ENCODE results near the gene NMRAL1.

The NMRAL1 gene

DNA sequence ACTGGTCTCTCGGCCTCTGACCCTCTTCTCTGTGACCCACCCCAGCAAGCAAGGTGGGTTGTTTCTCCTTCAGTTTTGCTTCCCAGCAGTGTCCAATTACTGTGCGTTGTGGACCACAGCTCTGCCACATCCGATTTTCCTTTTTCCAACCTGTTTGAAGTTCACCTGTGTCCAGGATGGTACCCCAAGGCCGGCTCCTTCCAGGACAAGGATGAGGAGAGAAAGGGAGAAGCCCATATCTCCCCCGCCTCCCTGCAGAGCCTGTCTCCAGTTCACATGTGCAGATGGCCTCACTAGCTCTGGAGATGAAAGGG is 13.5 kb downstream of the NMRAL1 start:
- Histone ChIP-seq H3K4me1 (ENCODE audit: control insufficient read depth, insufficient read depth, low read length) (peaks cover 21% of the 10 kb centered on the region), H3K27me3 (ENCODE audit: control insufficient read depth, insufficient read depth, low read length) (no peaks in the 10 kb centered on the region), H3K4me3 (ENCODE audit: low read length) (no peak overlapping the region), H3K9me3 (replicated peaks; ENCODE audit: low read length) (no peaks in the 10 kb centered on the region), H3K36me3 (ENCODE audit: insufficient read depth, low read length) (peaks cover 27% of the 10 kb centered on the region), H3K4me2 (ENCODE audit: low read length) (no peak overlapping the region), H3K9ac (ENCODE audit: low read depth, low read length) (no peak overlapping the region)

DNA sequence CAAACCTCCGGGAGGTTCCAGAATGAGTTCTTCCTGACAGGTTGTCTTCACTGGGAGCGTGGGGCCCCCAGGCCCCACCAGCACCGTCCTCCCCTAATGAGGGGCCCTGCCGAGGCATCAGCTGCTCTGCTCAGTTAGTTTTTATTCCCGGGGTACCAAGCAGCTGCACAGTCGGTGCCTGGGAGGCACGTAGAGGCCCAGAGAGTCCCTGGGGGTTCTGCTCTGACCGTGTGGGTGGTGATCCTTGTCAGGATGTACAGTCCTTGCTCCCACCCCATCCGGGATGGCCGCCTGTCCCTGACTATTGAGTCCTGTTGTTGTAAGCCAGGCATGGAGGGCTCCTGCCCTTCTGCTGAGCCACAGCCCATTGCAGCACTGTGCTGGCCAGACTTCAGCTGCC is 18.5 kb downstream of the NMRAL1 start:
- H3K4me3 ChIP-seq (ENCODE audit: low read length), result no peak overlapping the region
- H3K36me3 ChIP-seq (ENCODE audit: insufficient read depth, low read length), result peaks cover 55% of the 10 kb centered on the region

DNA sequence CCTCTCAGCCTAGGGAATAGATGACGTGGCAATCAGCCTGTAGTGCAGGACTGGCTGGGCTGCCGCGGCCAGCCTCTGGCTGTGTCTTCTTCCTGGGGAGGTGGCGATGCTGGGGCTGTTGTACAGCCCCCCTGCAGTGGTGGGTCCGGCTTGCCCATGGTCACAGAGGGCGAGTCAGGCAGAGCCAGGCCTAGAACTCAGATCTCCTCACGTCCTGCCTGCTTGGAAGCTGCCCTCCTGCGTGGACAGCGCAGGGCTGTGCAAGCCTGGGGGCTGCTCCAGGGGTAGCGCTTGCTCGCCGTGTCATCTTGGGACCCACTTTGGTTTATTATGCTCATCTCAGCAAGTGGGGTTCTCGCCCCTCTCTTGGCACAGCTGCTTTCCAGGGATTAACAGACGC is 19.3 kb downstream of the NMRAL1 start:
- Histone ChIP-seq H3K36me3 (ENCODE audit: insufficient read depth, low read length) (peaks cover 61% of the 10 kb centered on the region), H3K9ac (ENCODE audit: low read depth, low read length) (no peak overlapping the region), H3K27me3 (ENCODE audit: control insufficient read depth, insufficient read depth, low read length) (no peaks in the 10 kb centered on the region), H3K4me3 (ENCODE audit: low read length) (no peak overlapping the region), H3K4me2 (ENCODE audit: low read length) (no peak overlapping the region), H3K4me1 (ENCODE audit: control insufficient read depth, insufficient read depth, low read length) (peaks cover 11% of the 10 kb centered on the region), H3K9me3 (replicated peaks; ENCODE audit: low read length) (no peaks in the 10 kb centered on the region)

More for the DNA sequence above, 18.5 kb downstream of the NMRAL1 start:
- Histone ChIP-seq H3K4me2 (ENCODE audit: low read length) (no peak overlapping the region), H3K9me3 (replicated peaks; ENCODE audit: low read length) (no peaks in the 10 kb centered on the region), H3K27me3 (ENCODE audit: control insufficient read depth, insufficient read depth, low read length) (no peaks in the 10 kb centered on the region), H3K4me1 (ENCODE audit: control insufficient read depth, insufficient read depth, low read length) (peaks cover 11% of the 10 kb centered on the region), H3K9ac (ENCODE audit: low read depth, low read length) (no peak overlapping the region)

DNA sequence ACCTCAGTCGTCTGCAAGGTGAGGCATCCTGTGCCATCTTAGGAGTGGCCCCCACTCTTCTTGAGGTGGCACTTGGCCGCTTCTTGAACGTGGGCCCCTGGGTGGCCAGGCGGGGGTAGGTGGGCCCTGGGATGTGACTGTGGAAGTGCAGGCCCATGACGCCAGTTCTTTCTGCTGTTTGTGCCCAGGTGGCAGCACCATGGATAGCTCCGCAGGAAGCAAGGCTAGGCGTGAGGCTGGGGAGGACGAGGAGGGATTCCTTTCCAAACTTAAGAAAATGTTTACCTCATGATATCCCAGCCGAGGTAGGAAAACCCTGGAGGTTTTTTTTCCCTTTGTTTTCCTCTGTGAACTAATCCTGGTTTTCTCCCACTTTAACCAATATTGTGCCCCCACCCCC is 19.8 kb downstream of the NMRAL1 start:
- Histone ChIP-seq H3K4me1 (ENCODE audit: control insufficient read depth, insufficient read depth, low read length) (peaks cover 10% of the 10 kb centered on the region), H3K4me2 (ENCODE audit: low read length) (no peak overlapping the region), H3K9me3 (replicated peaks; ENCODE audit: low read length) (no peaks in the 10 kb centered on the region), H3K9ac (ENCODE audit: low read depth, low read length) (no peak overlapping the region), H3K4me3 (ENCODE audit: low read length) (no peak overlapping the region), H3K27me3 (ENCODE audit: control insufficient read depth, insufficient read depth, low read length) (no peaks in the 10 kb centered on the region), H3K36me3 (ENCODE audit: insufficient read depth, low read length) (peaks cover 64% of the 10 kb centered on the region)

DNA sequence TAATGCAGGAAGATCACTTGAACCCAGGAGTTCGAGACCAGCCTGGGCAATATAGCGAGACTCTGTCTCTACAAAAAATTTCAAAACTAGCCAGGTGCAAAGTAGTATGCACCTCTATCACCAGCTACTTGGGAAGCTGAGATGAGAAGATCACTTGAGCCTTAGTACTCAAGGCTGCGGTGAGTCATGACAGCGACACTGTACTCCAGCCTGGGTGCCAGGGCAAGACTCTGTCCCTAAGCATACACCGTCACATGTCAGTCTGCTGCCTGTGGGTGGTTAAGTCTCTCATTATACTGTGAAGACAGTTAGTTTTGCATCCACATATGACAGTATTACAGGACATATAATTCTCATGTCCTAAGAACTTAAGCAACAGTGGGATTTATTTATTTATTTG is 21.8 kb downstream of the NMRAL1 start:
- H3K4me2 ChIP-seq (ENCODE audit: low read length), result no peak overlapping the region
- H3K9me3 ChIP-seq (replicated peaks; ENCODE audit: low read length), result no peaks in the 10 kb centered on the region
- no peak overlapping the region for H3K4me3 ChIP-seq (ENCODE audit: low read length)
- H3K36me3 ChIP-seq (ENCODE audit: insufficient read depth, low read length), result peaks cover 77% of the 10 kb centered on the region
- H3K27me3 ChIP-seq (ENCODE audit: control insufficient read depth, insufficient read depth, low read length), result no peaks in the 10 kb centered on the region
- H3K9ac ChIP-seq (ENCODE audit: low read depth, low read length), result no peak overlapping the region
- no peaks in the 10 kb centered on the region for H3K4me1 ChIP-seq (ENCODE audit: control insufficient read depth, insufficient read depth, low read length)

DNA sequence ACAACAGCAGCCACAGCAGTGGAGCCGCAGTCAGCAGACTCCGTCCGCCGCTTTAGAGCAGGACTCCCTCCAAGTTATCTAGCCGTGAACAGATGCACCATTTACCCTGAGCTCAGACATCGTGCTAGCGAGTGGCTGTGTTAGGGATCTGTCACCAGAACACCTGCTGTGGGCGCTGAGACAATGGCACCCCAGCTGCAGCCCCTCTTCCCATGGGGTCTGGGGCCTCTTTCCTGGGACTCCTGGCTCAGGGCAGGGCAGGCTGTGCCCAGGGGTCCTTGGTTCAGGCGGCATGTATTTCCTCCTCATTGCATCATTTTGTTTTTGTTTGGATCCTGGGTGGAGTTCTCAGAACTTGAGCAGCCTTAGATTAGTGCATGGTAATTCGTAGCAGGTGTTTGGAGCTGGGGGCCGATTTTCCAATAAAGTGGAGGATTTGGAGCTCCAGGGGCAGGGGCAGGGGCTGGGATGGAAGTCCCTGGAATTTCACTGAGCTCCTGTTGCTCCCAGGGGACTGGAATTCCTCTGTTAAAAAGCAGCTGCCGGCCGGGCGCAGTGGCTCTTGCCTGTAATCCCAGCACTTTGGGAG is 23.4 kb downstream of the NMRAL1 start:
- no peaks in the 10 kb centered on the region for H3K27me3 ChIP-seq (ENCODE audit: control insufficient read depth, insufficient read depth, low read length)
- no peaks in the 10 kb centered on the region for H3K9me3 ChIP-seq (replicated peaks; ENCODE audit: low read length)
- no peak overlapping the region for H3K4me3 ChIP-seq (ENCODE audit: low read length)
- no peak overlapping the region for H3K9ac ChIP-seq (ENCODE audit: low read depth, low read length)
- H3K4me2 ChIP-seq (ENCODE audit: low read length), result no peak overlapping the region
- H3K4me1 ChIP-seq (ENCODE audit: control insufficient read depth, insufficient read depth, low read length), result no peaks in the 10 kb centered on the region
- H3K36me3 ChIP-seq (ENCODE audit: insufficient read depth, low read length), result peaks cover 77% of the 10 kb centered on the region

DNA sequence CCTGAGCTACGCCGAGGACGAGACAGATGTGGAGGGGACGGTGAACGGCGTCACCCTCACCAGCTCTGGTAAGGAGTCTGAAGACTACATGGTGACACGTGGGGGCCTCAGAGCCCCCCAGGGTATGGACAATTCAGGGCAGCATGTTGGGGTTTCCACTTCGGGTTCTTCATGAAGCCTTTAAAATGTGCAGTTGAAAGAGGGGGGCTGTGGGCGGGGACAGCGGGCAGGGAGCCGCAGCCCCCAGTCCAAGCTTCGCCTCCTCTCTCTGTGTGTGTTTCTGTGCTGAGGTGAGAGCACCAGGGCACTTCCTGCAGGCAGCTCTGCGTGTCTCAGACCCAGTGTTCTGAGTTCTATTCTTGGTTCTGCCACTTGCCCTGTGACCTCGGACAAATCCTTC is 24.0 kb downstream of the NMRAL1 start:
- H3K4me2 ChIP-seq (ENCODE audit: low read length), result no peak overlapping the region
- H3K36me3 ChIP-seq (ENCODE audit: insufficient read depth, low read length), result peaks cover 73% of the 10 kb centered on the region
- H3K9ac ChIP-seq (ENCODE audit: low read depth, low read length), result no peak overlapping the region
- H3K9me3 ChIP-seq (replicated peaks; ENCODE audit: low read length), result no peaks in the 10 kb centered on the region
- H3K27me3 ChIP-seq (ENCODE audit: control insufficient read depth, insufficient read depth, low read length), result no peaks in the 10 kb centered on the region
- H3K4me1 ChIP-seq (ENCODE audit: control insufficient read depth, insufficient read depth, low read length), result no peaks in the 10 kb centered on the region
- no peak overlapping the region for H3K4me3 ChIP-seq (ENCODE audit: low read length)

DNA sequence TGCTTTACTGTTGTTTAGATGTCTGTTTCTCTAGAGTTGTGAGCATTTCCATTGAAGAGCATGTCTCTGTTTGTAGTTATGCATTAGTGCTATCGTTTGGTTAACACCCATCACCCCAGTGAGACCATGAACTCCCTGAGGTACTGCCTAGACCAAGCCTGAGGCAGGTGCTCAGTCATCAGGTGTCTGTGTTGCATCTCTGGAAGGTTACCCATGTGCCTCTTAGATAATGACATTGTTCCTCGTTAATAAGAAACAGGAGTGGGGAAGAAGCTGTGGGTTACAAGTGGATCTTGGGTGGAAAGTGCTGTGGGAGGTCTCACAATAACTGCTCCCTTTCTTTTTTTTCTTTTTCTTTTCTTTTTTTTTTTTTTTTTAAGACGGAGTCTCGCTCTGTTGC is 30.4 kb downstream of the NMRAL1 start:
- H3K27me3 ChIP-seq (ENCODE audit: control insufficient read depth, insufficient read depth, low read length), result no peaks in the 10 kb centered on the region
- no peak overlapping the region for H3K4me3 ChIP-seq (ENCODE audit: low read length)
- no peaks in the 10 kb centered on the region for H3K9me3 ChIP-seq (replicated peaks; ENCODE audit: low read length)
- no peak overlapping the region for H3K9ac ChIP-seq (ENCODE audit: low read depth, low read length)
- H3K4me2 ChIP-seq (ENCODE audit: low read length), result no peak overlapping the region
- H3K4me1 ChIP-seq (ENCODE audit: control insufficient read depth, insufficient read depth, low read length), result no peaks in the 10 kb centered on the region
- peaks cover 77% of the 10 kb centered on the region for H3K36me3 ChIP-seq (ENCODE audit: insufficient read depth, low read length)

DNA sequence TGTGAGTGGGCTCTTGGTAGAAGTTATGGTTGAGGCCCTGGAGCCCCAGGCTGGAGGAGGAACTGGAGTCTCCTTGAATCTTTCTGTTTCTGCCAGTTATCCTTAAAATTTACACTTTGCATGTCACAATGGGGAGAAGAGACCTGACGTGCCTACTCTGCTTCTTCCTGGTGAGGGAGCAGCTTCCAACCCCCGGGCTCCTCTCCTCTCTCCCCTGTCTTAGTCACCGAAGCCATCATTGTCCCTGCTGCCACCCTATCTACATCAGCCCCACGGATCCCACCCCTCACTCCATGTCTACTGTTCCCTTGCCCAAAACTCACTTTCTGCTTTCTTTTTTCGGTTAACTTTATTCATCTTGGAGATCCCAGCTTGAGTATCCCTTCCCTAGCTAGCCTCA is 31.2 kb downstream of the NMRAL1 start:
- Histone ChIP-seq H3K4me1 (ENCODE audit: control insufficient read depth, insufficient read depth, low read length) (no peaks in the 10 kb centered on the region), H3K36me3 (ENCODE audit: insufficient read depth, low read length) (peaks cover 73% of the 10 kb centered on the region), H3K9me3 (replicated peaks; ENCODE audit: low read length) (no peaks in the 10 kb centered on the region), H3K9ac (ENCODE audit: low read depth, low read length) (no peak overlapping the region), H3K4me3 (ENCODE audit: low read length) (no peak overlapping the region), H3K27me3 (ENCODE audit: control insufficient read depth, insufficient read depth, low read length) (no peaks in the 10 kb centered on the region), H3K4me2 (ENCODE audit: low read length) (no peak overlapping the region)

DNA sequence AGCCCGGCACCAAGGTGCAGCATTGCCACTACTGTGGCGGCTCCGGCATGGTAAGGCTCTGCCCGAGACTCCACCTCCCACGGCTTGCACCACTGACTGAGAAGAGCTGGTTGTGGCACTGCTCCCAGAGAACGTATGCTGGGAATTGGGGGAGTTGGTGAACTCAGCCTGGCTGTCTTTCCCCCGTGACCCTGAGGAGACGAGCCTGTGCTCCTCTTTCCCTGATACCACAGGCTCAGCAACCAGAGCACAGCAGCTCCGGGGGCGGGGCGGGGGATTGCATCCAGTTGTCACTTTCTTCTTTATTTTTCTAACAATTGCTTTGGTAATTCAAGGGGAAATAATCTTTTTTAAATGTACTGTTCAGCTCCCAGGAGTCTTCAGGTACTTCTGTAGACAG is 32.1 kb downstream of the NMRAL1 start:
- Histone ChIP-seq H3K9ac (ENCODE audit: low read depth, low read length) (no peak overlapping the region), H3K27me3 (ENCODE audit: control insufficient read depth, insufficient read depth, low read length) (no peaks in the 10 kb centered on the region), H3K9me3 (replicated peaks; ENCODE audit: low read length) (no peaks in the 10 kb centered on the region), H3K4me2 (ENCODE audit: low read length) (no peak overlapping the region), H3K4me3 (ENCODE audit: low read length) (no peak overlapping the region), H3K36me3 (ENCODE audit: insufficient read depth, low read length) (peaks cover 74% of the 10 kb centered on the region), H3K4me1 (ENCODE audit: control insufficient read depth, insufficient read depth, low read length) (no peaks in the 10 kb centered on the region)

DNA sequence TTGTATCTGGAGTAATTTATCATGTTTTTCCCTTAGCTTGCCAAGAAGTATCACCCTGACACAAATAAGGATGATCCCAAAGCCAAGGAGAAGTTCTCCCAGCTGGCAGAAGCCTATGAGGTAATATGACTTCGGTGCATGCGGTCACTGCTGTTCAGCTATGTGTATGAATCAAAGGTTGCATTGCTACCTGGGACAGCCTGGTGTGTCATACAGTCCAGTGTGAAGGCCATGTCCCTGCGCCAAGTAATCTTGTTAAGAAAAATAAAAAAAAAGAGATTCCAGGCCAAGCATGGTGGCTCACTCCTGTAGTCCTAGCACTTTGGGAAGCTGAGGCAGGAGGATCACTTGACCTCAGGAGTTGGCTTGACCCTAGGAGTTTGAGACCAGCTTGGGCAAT is 37.1 kb downstream of the NMRAL1 start:
- H3K4me3 ChIP-seq (ENCODE audit: low read length), result no peak overlapping the region
- peaks cover 71% of the 10 kb centered on the region for H3K36me3 ChIP-seq (ENCODE audit: insufficient read depth, low read length)
- no peak overlapping the region for H3K4me2 ChIP-seq (ENCODE audit: low read length)
- no peaks in the 10 kb centered on the region for H3K4me1 ChIP-seq (ENCODE audit: control insufficient read depth, insufficient read depth, low read length)
- no peaks in the 10 kb centered on the region for H3K9me3 ChIP-seq (replicated peaks; ENCODE audit: low read length)
- H3K27me3 ChIP-seq (ENCODE audit: control insufficient read depth, insufficient read depth, low read length), result no peaks in the 10 kb centered on the region
- no peak overlapping the region for H3K9ac ChIP-seq (ENCODE audit: low read depth, low read length)

DNA sequence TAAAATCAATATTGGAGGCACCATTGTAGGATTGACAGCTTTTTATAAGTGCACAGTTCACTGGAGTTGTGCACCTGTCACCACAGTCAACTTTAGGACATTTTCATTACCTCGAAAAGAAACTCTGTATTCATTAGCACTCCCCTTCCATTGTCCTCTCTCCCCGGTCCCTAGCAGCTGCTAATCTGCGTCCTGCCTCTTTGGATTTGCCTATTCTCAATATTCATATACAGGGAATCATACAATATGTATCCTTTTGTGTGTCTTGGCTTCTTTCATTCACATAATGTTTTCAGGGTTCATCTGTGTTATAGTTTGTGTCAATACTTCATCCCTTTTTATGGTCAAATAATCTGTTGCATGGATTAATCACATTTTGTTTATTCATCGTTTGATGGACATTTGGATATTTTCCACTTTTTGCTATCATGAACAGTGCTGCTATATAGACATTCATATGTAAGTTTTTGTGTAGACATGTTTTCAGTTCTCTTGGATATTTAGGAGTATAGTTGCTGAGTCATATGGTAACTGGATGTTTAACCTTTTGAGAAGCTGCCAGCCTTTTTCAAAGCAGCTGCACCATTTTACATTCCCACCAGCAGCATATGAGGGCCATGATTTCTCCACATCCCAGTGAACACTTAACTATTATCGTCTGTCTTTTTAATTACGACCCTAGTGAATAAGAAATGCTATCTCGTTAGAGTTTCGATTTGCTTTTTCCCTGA is 38.9 kb downstream of the NMRAL1 start:
- Histone ChIP-seq H3K4me1 (ENCODE audit: control insufficient read depth, insufficient read depth, low read length) (no peaks in the 10 kb centered on the region), H3K27me3 (ENCODE audit: control insufficient read depth, insufficient read depth, low read length) (no peaks in the 10 kb centered on the region), H3K4me2 (ENCODE audit: low read length) (no peak overlapping the region), H3K9me3 (replicated peaks; ENCODE audit: low read length) (no peaks in the 10 kb centered on the region), H3K9ac (ENCODE audit: low read depth, low read length) (no peak overlapping the region), H3K36me3 (ENCODE audit: insufficient read depth, low read length) (peaks cover 63% of the 10 kb centered on the region), H3K4me3 (ENCODE audit: low read length) (no peak overlapping the region)
